CD4-positive, alpha-beta T cell (primary cell): ENCODE data around the gene CHCHD10. TPM values are rescaled to one million over a fixed set of nuclear protein-coding genes. Genes with fewer than 3 reads are reported as not detected.

Experiments used
- ATAC-seq: fragments of 200-7000 bp; cut with Tn5 transposase; one replicate; pipeline ENCODE4 v1.10.0; 2022; ENCODE audit warnings: mild to moderate bottlenecking; ENCODE audit not compliant: poor library complexity
- CTCF ChIA-PET: fragments of 350-600 bp; sonication (Branson Sonifier 250); formaldehyde crosslinking; loops from one replicate; lab custom pipeline; 2021; ENCODE audit warnings: antibody characterized with exemption, inconsistent platforms; lab: Charles Lee
- POLR2A ChIA-PET: fragments of 350-600 bp; sonication (Branson Sonifier 250); formaldehyde crosslinking; loops from one replicate; lab custom pipeline; 2021; ENCODE audit warnings: antibody characterized with exemption, inconsistent platforms; lab: Charles Lee
- DNase-seq, 14 experiments: peaks; one replicate each; pipeline ENCODE4 v3.0.0-alpha.2; 2013 to 2020; ENCODE audit warnings: mixed read lengths in 2 of 14
- H3K27ac ChIP-seq, 2 donors: one replicate each; pipeline versions ENCODE4 v1.5.1 to v1.7.0; 2013; ENCODE audit warnings: low read length in 2 of 2, low read depth in 1 of 2, mild to moderate bottlenecking in 1 of 2
- H3K27me3 ChIP-seq, 2 experiments: 1 replicate in 1 of 2; 2 replicates in 1 of 2; pipeline versions ENCODE4 v1.6.1 to v1.7.0; 2013; ENCODE audit warnings: low read length in 2 of 2, control low read depth in 1 of 2, mild to moderate bottlenecking in 1 of 2, moderate library complexity in 1 of 2; ENCODE audit not compliant: insufficient read depth in 2 of 2, control insufficient read depth in 1 of 2
- H3K36me3 ChIP-seq: one replicate; pipeline ENCODE4 v1.6.1; 2013; ENCODE audit warnings: low read length, control low read depth; ENCODE audit not compliant: insufficient read depth
- H3K4me1 ChIP-seq: one replicate; pipeline ENCODE4 v1.6.1; 2013; ENCODE audit warnings: low read length, control low read depth; ENCODE audit not compliant: insufficient read depth
- H3K4me3 ChIP-seq: one replicate; pipeline ENCODE4 v1.5.1; 2013; ENCODE audit warnings: mild to moderate bottlenecking, low read length, moderate library complexity
- H3K9me3 ChIP-seq, 2 experiments: 1 replicate in 1 of 2; 2 replicates in 1 of 2; pipeline versions ENCODE4 v1.6.1 to v1.7.0; 2013; ENCODE audit warnings: low read length in 2 of 2, mild to moderate bottlenecking in 2 of 2, control low read depth in 1 of 2, moderate library complexity in 1 of 2; ENCODE audit not compliant: control insufficient read depth in 1 of 2, insufficient read depth in 1 of 2
- H3K27ac Mint-ChIP-seq: one replicate; pipeline ENCODE4 v1.8.0; 2020; ENCODE audit warnings: mixed read lengths
- H3K27me3 Mint-ChIP-seq: one replicate; pipeline ENCODE4 v1.8.0; 2021; ENCODE audit warnings: mixed read lengths
- H3K36me3 Mint-ChIP-seq: one replicate; pipeline ENCODE4 v1.8.0; 2021; ENCODE audit warnings: low read depth, mixed read lengths
- H3K4me1 Mint-ChIP-seq: one replicate; pipeline ENCODE4 v1.8.0; 2021; ENCODE audit warnings: low read depth, mixed read lengths
- H3K4me3 Mint-ChIP-seq: one replicate; pipeline ENCODE4 v1.8.0; 2020; ENCODE audit warnings: mild to moderate bottlenecking, mixed read lengths
- H3K9me3 Mint-ChIP-seq: one replicate; pipeline ENCODE4 v1.8.0; 2020; ENCODE audit warnings: mixed read lengths
- intact Hi-C, 2 experiments: fragments of 100-400 bp; cut with DNase I in 1 of 2; cut with micrococcal nuclease in 1 of 2; formaldehyde crosslinking; loops; one replicate each; pipeline versions ENCODE4 v1.15.1 to v1.9.0; 2023 to 2025; cut with DNase I, micrococcal nuclease
- total RNA-seq, 174 experiments: library from RNA in 2 of 174; stranded (reverse) in 2 of 174; gene quantifications; one replicate each; pipeline ENCODE4 v1.2.3 and lab custom pipeline; 2021 to 2026
- TF ChIP-seq, protein P1 (sequence below): fragments of 200-600 bp; IDR thresholded peaks from one replicate; pipeline ENCODE4 v1.8.0; 2022; ENCODE audit warnings: antibody characterized with exemption, mild to moderate bottlenecking

The CHCHD10 gene
- total RNA-seq, 2 experiments from 2014 or later, result 34.4 to 43.0 TPM

DNA sequence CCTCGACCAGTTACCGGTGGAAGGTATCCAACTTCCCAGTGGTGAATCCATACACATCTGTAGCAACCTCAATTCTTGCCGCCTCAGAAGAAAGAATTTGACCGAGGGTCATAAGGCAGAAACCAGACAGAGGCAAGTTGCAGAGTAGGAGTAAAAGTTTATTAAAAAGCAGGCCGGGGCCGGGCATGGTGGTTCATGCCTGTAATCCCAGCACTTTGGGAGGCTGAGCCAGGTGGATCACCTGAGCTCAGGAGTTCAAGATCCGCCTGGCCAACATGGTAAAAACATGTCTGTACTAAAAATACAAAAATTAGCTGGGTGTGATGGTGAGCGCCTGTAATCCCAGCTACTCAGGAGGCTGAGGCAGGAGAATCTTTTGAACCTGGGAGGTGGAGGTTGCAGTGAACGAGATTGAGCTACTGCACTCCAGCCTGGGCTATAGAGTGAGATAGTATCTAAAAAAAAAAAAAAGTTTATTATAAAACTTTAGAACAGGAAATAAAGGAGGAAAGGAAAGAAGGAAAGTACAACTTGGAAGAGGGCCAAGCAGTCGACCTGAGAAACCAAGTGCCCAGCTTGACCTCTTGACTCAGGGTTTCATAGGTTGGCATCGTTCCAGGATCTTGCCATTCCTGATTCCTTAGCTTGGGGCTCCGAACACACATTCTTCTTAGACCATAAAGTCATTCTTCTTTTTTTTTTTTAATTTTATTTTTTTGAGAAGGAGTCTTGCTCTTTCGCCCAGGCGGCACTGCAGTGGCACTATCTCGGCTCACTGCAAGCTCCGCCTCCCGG lies 49.2 kb downstream of the CHCHD10 start:
- no peak for DNase-seq
- H3K27me3 Mint-ChIP-seq, result no peaks in the 10 kb centered on the region
- H3K9me3 Mint-ChIP-seq, result no peaks in the 10 kb centered on the region
- peak overlapping the region; percentile 42 for H3K27ac Mint-ChIP-seq
- no peaks in the 10 kb centered on the region for H3K27me3 ChIP-seq
- H3K27ac ChIP-seq, result no peak overlapping the region
- intact Hi-C loops, result loop anchor here (5.0 to 10.0 kb wide), 5 partner anchors 49 to 836 kb away; partner anchors contain the start of genes SMARCB1 (in 2 of the 2), CHCHD10 (in 1 of the 2), DERL3 (in 1 of the 2) and GUCD1 (in 1 of the 2)
- ChIA-PET CTCF (interaction anchor here (1.3 kb wide), 1 partner anchor 131 kb away, joined by 3 read pairs; no protein-coding TSS in a partner anchor), POLR2A (interaction anchor here (1.9 to 5.7 kb wide), 2 partner anchors 22 to 32 kb away, joined by 11 to 74 read pairs; partner anchors contain the start of gene ZNF70)
- H3K4me3 Mint-ChIP-seq, result peak overlapping the region; percentile 72
- peaks cover 13% of the 10 kb centered on the region for H3K36me3 ChIP-seq
- TF ChIP-seq, protein P1, sequence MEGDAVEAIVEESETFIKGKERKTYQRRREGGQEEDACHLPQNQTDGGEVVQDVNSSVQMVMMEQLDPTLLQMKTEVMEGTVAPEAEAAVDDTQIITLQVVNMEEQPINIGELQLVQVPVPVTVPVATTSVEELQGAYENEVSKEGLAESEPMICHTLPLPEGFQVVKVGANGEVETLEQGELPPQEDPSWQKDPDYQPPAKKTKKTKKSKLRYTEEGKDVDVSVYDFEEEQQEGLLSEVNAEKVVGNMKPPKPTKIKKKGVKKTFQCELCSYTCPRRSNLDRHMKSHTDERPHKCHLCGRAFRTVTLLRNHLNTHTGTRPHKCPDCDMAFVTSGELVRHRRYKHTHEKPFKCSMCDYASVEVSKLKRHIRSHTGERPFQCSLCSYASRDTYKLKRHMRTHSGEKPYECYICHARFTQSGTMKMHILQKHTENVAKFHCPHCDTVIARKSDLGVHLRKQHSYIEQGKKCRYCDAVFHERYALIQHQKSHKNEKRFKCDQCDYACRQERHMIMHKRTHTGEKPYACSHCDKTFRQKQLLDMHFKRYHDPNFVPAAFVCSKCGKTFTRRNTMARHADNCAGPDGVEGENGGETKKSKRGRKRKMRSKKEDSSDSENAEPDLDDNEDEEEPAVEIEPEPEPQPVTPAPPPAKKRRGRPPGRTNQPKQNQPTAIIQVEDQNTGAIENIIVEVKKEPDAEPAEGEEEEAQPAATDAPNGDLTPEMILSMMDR, result no peak
- peaks cover 16% of the 10 kb centered on the region for H3K4me1 Mint-ChIP-seq
- no peak for ATAC-seq
- H3K4me3 ChIP-seq, result no peak overlapping the region
- H3K9me3 ChIP-seq, result no peaks in the 10 kb centered on the region
- H3K4me1 ChIP-seq, result peaks cover 27% of the 10 kb centered on the region
- peaks cover 11% of the 10 kb centered on the region for H3K36me3 Mint-ChIP-seq

DNA sequence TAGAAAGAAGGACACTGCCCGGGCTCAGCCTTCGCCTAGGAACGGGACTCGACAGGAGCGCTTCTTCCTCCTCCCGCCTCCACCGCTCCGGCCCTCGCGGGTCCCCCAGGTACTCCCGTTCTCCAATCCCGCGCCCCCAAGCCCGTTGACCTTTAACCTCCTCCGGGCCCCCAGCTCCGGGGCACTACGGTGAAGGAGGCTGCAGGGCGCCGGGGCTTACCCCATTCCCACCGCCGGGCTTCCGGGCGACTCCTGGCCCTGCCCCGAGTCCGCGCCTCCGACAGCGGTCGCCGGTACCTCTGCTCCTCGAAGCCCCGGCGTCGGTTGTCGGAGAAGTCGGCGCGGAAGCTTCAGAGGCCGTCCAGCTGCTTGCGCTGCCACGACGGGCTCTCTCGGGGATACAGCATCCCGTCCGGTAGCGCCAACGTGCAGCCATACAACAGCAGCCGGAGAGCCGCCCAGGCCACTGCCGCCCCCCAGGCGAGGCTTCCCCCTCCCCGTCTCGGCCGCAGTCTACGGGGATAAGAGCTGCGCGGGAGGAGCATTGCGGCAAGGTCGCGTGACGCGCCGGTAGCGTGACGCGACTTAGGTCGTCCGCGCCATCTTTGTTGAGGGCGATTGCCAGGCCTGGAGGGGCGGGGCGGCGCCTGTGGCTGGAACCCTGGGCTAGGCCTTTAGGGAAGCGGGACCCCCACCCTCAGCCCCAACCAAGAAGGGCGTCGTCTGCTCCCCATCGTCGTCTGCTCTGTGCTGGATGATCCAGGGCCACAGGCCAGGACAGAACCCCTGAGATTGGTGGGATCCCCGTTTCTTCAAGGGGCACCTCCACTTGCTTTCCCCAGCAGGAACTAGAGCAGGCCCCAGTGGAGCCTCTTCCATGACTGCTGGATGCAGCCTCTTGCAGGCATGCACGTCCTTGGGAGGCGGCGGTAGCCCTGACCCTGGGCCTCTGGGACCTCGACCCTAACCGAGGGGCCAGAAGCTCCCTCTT lies 50.7 kb downstream of the CHCHD10 start:
- peak overlapping the region; percentile 93 for H3K4me3 ChIP-seq
- H3K36me3 Mint-ChIP-seq, result peaks cover 17% of the 10 kb centered on the region
- DNase-seq (peak; percentile 65 to 92 (median 76)), ATAC-seq (peak; percentile 97)
- H3K27ac Mint-ChIP-seq, result peak overlapping the region; percentile 85
- intact Hi-C loops, result loop anchor here (1.0 to 10.0 kb wide), 7 partner anchors 21 to 838 kb away; partner anchors contain the start of genes SMARCB1 (in 2 of the 2), CHCHD10 (in 1 of the 2), DERL3 (in 1 of the 2) and GUCD1 (in 1 of the 2)
- peaks cover 16% of the 10 kb centered on the region for H3K4me1 Mint-ChIP-seq
- peaks cover 27% of the 10 kb centered on the region for H3K4me1 ChIP-seq
- ChIA-PET POLR2A (interaction anchor here (0.5 to 5.7 kb wide), 12 partner anchors 12 to 294 kb away, joined by 3 to 74 read pairs (median 4); partner anchors contain the start of genes CABIN1, MIF, SMARCB1 and ZNF70), CTCF (interaction anchor here (0.9 to 1.8 kb wide), 2 partner anchors 32 to 132 kb away, joined by 3 to 6 read pairs; no protein-coding TSS in a partner anchor)
- H3K27me3 ChIP-seq, result no peaks in the 10 kb centered on the region
- no peaks in the 10 kb centered on the region for H3K27me3 Mint-ChIP-seq
- H3K9me3 ChIP-seq, result no peaks in the 10 kb centered on the region
- no peaks in the 10 kb centered on the region for H3K9me3 Mint-ChIP-seq
- TF ChIP-seq, protein P1, result no peak
- peak overlapping the region; percentile 64 to 68 for H3K27ac ChIP-seq
- H3K36me3 ChIP-seq, result peaks cover 27% of the 10 kb centered on the region
- peak overlapping the region; percentile 90 for H3K4me3 Mint-ChIP-seq

Other genes with a start within 250 kb of the CHCHD10 start
- gene IGLL1, start 187.7 kb downstream of the CHCHD10 start, total RNA-seq, result not detected
- gene DRICH1, start 135.7 kb downstream of the CHCHD10 start, total RNA-seq, result 1 to 10 TPM; 1.7 to 2.2 TPM
- 10 to 100 TPM; 24.6 to 24.8 TPM for gene RGL4, start 77.0 kb downstream of the CHCHD10 start, total RNA-seq
- 1 to 10 TPM; 1.3 to 1.9 TPM for gene ZNF70, start 16.9 kb downstream of the CHCHD10 start, total RNA-seq
- gene VPREB3, start 13.5 kb downstream of the CHCHD10 start, total RNA-seq, result not detected
- under 1 TPM; 0.49 to 0.84 TPM for gene C22orf15, start 5.0 kb downstream of the CHCHD10 start, total RNA-seq
- gene MMP11, start 4.9 kb upstream of the CHCHD10 start, total RNA-seq, result 1 to 10 TPM; 2.3 to 2.4 TPM
- gene SMARCB1, start 19.0 kb upstream of the CHCHD10 start, total RNA-seq, result 10 to 100 TPM; 40.3 to 41.7 TPM
- under 1 TPM; 0.66 to 0.98 TPM for gene DERL3, start 71.0 kb upstream of the CHCHD10 start, total RNA-seq
- 10 to 100 TPM in 1 of 2 experiments, 1 to 10 TPM in 1; 9.9 to 11.5 TPM for gene SLC2A11, start 89.9 kb upstream of the CHCHD10 start, total RNA-seq
- gene MIF, start 126.4 kb upstream of the CHCHD10 start, total RNA-seq, result 100 to 1,000 TPM; 213 to 226 TPM
- not detected for gene GSTT2B, start 193.2 kb upstream of the CHCHD10 start, total RNA-seq
- 1 to 10 TPM; 3.5 to 3.8 TPM for gene DDTL, start 198.9 kb upstream of the CHCHD10 start, total RNA-seq
- 10 to 100 TPM; 82.3 to 84.3 TPM for gene DDT, start 206.5 kb upstream of the CHCHD10 start, total RNA-seq
- gene GSTT2, start 212.2 kb upstream of the CHCHD10 start, total RNA-seq, result not detected
- not detected for gene GSTT4, start 237.5 kb upstream of the CHCHD10 start, total RNA-seq
- 100 to 1,000 TPM; 113 TPM for gene CABIN1, start 243.3 kb upstream of the CHCHD10 start, total RNA-seq